OCI-LY3 (cell line): ENCODE data around the gene MADCAM1.

ENCODE experiments used
- H2AFZ ChIP-seq: fragments of 200-600, 300-600 bp; shearing (Covaris generic); 2 replicates; pipeline ENCODE4 v1.6.0; 2014; ENCODE audit warnings: antibody characterized with exemption, low read depth, low read length
- H3K27ac ChIP-seq: fragments of 200-600, 300-600 bp; sonication (generic); 2 replicates; pipeline ENCODE4 v1.5.1; 2014; ENCODE audit warnings: mild to moderate bottlenecking, low read length, moderate library complexity, mixed read lengths
- H3K27me3 ChIP-seq: fragments of 200-600, 300-600 bp; sonication (generic); 2 replicates; pipeline ENCODE4 v1.6.1; 2014; ENCODE audit warnings: low read depth, low read length, mixed read lengths
- H3K36me3 ChIP-seq: fragments of 200-600, 300-600 bp; sonication (generic); replicated peaks from 2 replicates; pipeline ENCODE3; 2014; ENCODE audit warnings: low read depth, low read length, mixed read lengths
- H3K4me1 ChIP-seq: fragments of 300-600, 200-600 bp; sonication (generic); 2 replicates; pipeline ENCODE4 v1.6.1; 2014; ENCODE audit warnings: low read length, mixed read lengths
- H3K4me2 ChIP-seq: fragments of 200-600, 300-600 bp; sonication (generic); 2 replicates; pipeline ENCODE4 v1.6.1; 2014; ENCODE audit warnings: low read length, mixed read lengths
- H3K4me3 ChIP-seq: fragments of 300-600, 200-600 bp; sonication (generic); 2 replicates; pipeline ENCODE4 v1.5.1; 2014; ENCODE audit warnings: antibody characterized with exemption, mild to moderate bottlenecking, low read length, moderate library complexity
- H3K79me2 ChIP-seq: fragments of 300-600, 200-600 bp; shearing (Covaris generic); 2 replicates; pipeline ENCODE4 v1.6.1; 2014; ENCODE audit warnings: mild to moderate bottlenecking, low read length, mixed read lengths
- H3K9ac ChIP-seq: fragments of 300-600, 200-600 bp; shearing (Covaris generic); 2 replicates; pipeline ENCODE4 v1.6.0; 2014; ENCODE audit warnings: mild to moderate bottlenecking, low read length, moderate library complexity
- H3K9me3 ChIP-seq: fragments of 200-600, 300-600 bp; shearing (Covaris generic); 2 replicates; pipeline ENCODE4 v1.6.1; 2014; ENCODE audit warnings: low read length, mixed read lengths; ENCODE audit not compliant: insufficient read depth
- H4K20me1 ChIP-seq: fragments of 200-600, 300-600 bp; sonication (generic); 2 replicates; pipeline ENCODE4 v1.6.1; 2016; ENCODE audit warnings: low read length, mixed read lengths; ENCODE audit not compliant: insufficient read depth
- CTCF ChIP-seq: fragments of 200-600, 300-600 bp; sonication (generic); IDR thresholded peaks from 2 replicates; pipeline ENCODE4 v1.5.1; 2014; ENCODE audit warnings: antibody characterized with exemption, low read length, low read depth
- EZH2phosphoT487 ChIP-seq: fragments of 200-600 bp; shearing (Covaris generic); IDR thresholded peaks from 2 replicates; pipeline ENCODE4 v1.6.1; 2018; ENCODE audit warnings: antibody characterized with exemption, mixed run types, low read depth

Gene MADCAM1

GRCh38 chr19:494171-495080 is 1.9 kb upstream of the MADCAM1 start:
- H3K9me3 ChIP-seq = no peaks in the 10 kb centered on the region
- no peak overlapping the region for H3K27ac ChIP-seq
- H2AFZ ChIP-seq = no peak overlapping the region
- H4K20me1 ChIP-seq = no peaks in the 10 kb centered on the region
- TF ChIP-seq CTCF (no peak), EZH2phosphoT487 (no peak)
- H3K4me2 ChIP-seq = no peak overlapping the region
- no peaks in the 10 kb centered on the region for H3K79me2 ChIP-seq
- H3K36me3 ChIP-seq = no peaks in the 10 kb centered on the region
- no peaks in the 10 kb centered on the region for H3K27me3 ChIP-seq
- no peak overlapping the region for H3K9ac ChIP-seq
- H3K4me1 ChIP-seq = peaks cover 7% of the 10 kb centered on the region
- H3K4me3 ChIP-seq = no peak overlapping the region

- Histone ChIP-seq H3K79me2 (no peaks in the 10 kb centered on the region), H4K20me1 (no peaks in the 10 kb centered on the region), H3K4me3 (no peak overlapping the region), H3K27ac (no peak overlapping the region), H3K9me3 (no peaks in the 10 kb centered on the region), H3K4me1 (0 out of 2 replicates have a peak, but pooled peaks cover under 1% of the 10 kb centered on the region), H3K27me3 (no peaks in the 10 kb centered on the region), H3K9ac (no peak overlapping the region), H2AFZ (no peak overlapping the region), H3K36me3 (no peaks in the 10 kb centered on the region), H3K4me2 (no peak overlapping the region)
- TF ChIP-seq CTCF = no peak
- TF ChIP-seq EZH2phosphoT487 = no peak
Observed at GRCh38 chr19:495081-495401, 1.2 kb upstream of the MADCAM1 start.

GRCh38 chr19:495402-496111 is 729 bp upstream of the MADCAM1 start:
- H3K9ac ChIP-seq = no peak overlapping the region
- TF ChIP-seq EZH2phosphoT487 (no peak), CTCF (0 out of 2 replicates have a peak, but pooled peaks have one; percentile 8)
- no peaks in the 10 kb centered on the region for H3K27me3 ChIP-seq
- no peak overlapping the region for H2AFZ ChIP-seq
- no peak overlapping the region for H3K27ac ChIP-seq
- H3K4me1 ChIP-seq = no peaks in the 10 kb centered on the region
- no peaks in the 10 kb centered on the region for H3K36me3 ChIP-seq
- no peaks in the 10 kb centered on the region for H3K9me3 ChIP-seq
- no peaks in the 10 kb centered on the region for H4K20me1 ChIP-seq
- H3K4me3 ChIP-seq = no peak overlapping the region
- no peak overlapping the region for H3K4me2 ChIP-seq
- no peaks in the 10 kb centered on the region for H3K79me2 ChIP-seq

GRCh38 chr19:496986-497385 is 700 bp downstream of the MADCAM1 start:
- H3K4me1 ChIP-seq = no peaks in the 10 kb centered on the region
- H3K4me2 ChIP-seq = no peak overlapping the region
- no peak overlapping the region for H3K9ac ChIP-seq
- no peaks in the 10 kb centered on the region for H3K27me3 ChIP-seq
- no peaks in the 10 kb centered on the region for H4K20me1 ChIP-seq
- no peaks in the 10 kb centered on the region for H3K79me2 ChIP-seq
- no peaks in the 10 kb centered on the region for H3K9me3 ChIP-seq
- no peak overlapping the region for H3K27ac ChIP-seq
- TF ChIP-seq EZH2phosphoT487 (no peak), CTCF (no peak)
- no peak overlapping the region for H2AFZ ChIP-seq
- H3K4me3 ChIP-seq = no peak overlapping the region
- no peaks in the 10 kb centered on the region for H3K36me3 ChIP-seq
